K562 (cell line): ENCODE results near the gene CALY. TPM values are rescaled to one million over a fixed set of nuclear protein-coding genes. Genes with fewer than 3 reads are reported as not detected.

ENCODE experiments used
- HCFC1 ChIP-seq: IDR thresholded peaks from 2 replicates; pipeline ENCODE4 v1.6.1; 2012; ENCODE audit warnings: low read depth, low read length, improper control_type of control experiment
- NBN ChIP-seq: fragments of 450-650 bp; IDR thresholded peaks from 2 replicates; pipeline ENCODE4 v1.6.1; 2016; ENCODE audit warnings: low read depth, mild to moderate bottlenecking
- NONO ChIP-seq, 2 experiments: fragments of 200-400 bp in 1 of 2; fragments of 450-650 bp in 1 of 2; formaldehyde crosslinking in 1 of 2; IDR thresholded peaks; 2 replicates each; pipeline ENCODE4 v1.6.1; 2017; ENCODE audit warnings: low read depth in 2 of 2, mild to moderate bottlenecking in 2 of 2, moderate library complexity in 2 of 2, low read length in 1 of 2
- POLR3A ChIP-seq: IDR thresholded peaks from 2 replicates; pipeline ENCODE4 v1.6.1; 2011; ENCODE audit warnings: borderline replicate concordance, mild to moderate bottlenecking, moderate library complexity; ENCODE audit not compliant: insufficient read length, insufficient read depth; ENCODE audit errors: extremely low read depth
- RBM25 ChIP-seq: fragments of 200-400 bp; formaldehyde crosslinking; IDR thresholded peaks from 2 replicates; pipeline ENCODE4 v1.6.1; 2018; ENCODE audit warnings: low read length, low read depth, moderate library complexity; ENCODE audit not compliant: severe bottlenecking
- RNF219 ChIP-seq: fragments of 250-450 bp; sonication (Bioruptor Pico); IDR thresholded peaks from 2 replicates; pipeline ENCODE4 v1.5.0; 2022; ENCODE audit warnings: mild to moderate bottlenecking
- TOE1 ChIP-seq, 2 experiments: fragments of 450-650 bp in 1 of 2; sonication (generic) in 1 of 2; formaldehyde crosslinking in 1 of 2; IDR thresholded peaks; 2 replicates each; pipeline versions ENCODE4 v1.7.1 to v1.8.0; 2016 to 2022; ENCODE audit warnings: borderline replicate concordance in 2 of 2, mild to moderate bottlenecking in 2 of 2, antibody characterized with exemption in 1 of 2, inconsistent platforms in 1 of 2, low read depth in 1 of 2, missing genetic modification reagents in 1 of 2, moderate library complexity in 1 of 2
- ZBTB33 ChIP-seq: sonication (generic); formaldehyde crosslinking; IDR thresholded peaks from 2 replicates; pipeline ENCODE4 v1.8.1; 2023; ENCODE audit warnings: mild to moderate bottlenecking, missing genetic modification reagents
- ZNF583 ChIP-seq: fragments of 250-450 bp; sonication (Bioruptor Pico); IDR thresholded peaks from 2 replicates; pipeline ENCODE4 v1.4.0; 2020
- ZNF76 ChIP-seq: fragments of 250-450 bp; sonication (Bioruptor Pico); IDR thresholded peaks from 2 replicates; pipeline ENCODE4 v1.4.0; 2020; ENCODE audit warnings: mild to moderate bottlenecking, moderate library complexity, borderline replicate concordance
- polyA plus RNA-seq, 8 experiments: library from polyadenylated mRNA; depleted of rRNA in 4 of 8; stranded (reverse) in 5 of 8; unstranded in 3 of 8; fragments of >200 nt; fragmentation: Nextera tagmentation in 2 of 8; fragmentation: Illumina TruSeq in 1 of 8; extraction: Ambion mirVana in 2 of 8; extraction: Trizol in 1 of 8; gene quantifications; 2 replicates each; pipeline versions ENCODE4 v1.2.1 to v1.2.3, GENCODE V29; 2011 to 2014; ENCODE audit warnings: inconsistent platforms in 1 of 8, missing spikeins in 1 of 8
- total RNA-seq, 7 experiments: library from RNA; depleted of rRNA in 6 of 7; stranded (reverse); fragments of >200 nt in 6 of 7; fragmentation: Illumina TruSeq in 2 of 7; extraction: Trizol in 2 of 7; gene quantifications; 2 replicates each; pipeline versions ENCODE4 v1.2.1 to v1.2.3, GENCODE V29; 2011 to 2021; ENCODE audit warnings: low replicate concordance in 1 of 7
- TF ChIP-seq, protein P1 (sequence below): fragments of 250-450 bp; sonication (Bioruptor Pico); IDR thresholded peaks from 2 replicates; pipeline ENCODE4 v1.9.0; 2021; ENCODE audit warnings: mild to moderate bottlenecking
- TF ChIP-seq, protein P2 (sequence below): fragments of 450-650 bp; formaldehyde crosslinking; IDR thresholded peaks from 2 replicates; pipeline ENCODE4 v1.4.0; 2022; ENCODE audit warnings: missing genetic modification characterization

The CALY gene
- total and polyA plus RNA-seq, 9 of the 15 experiments (the other 6 are each of a cell fraction or from before 2014, with no cell fraction given) = not detected

GRCh38 chr10:133344236-133344635 is 7.5 kb upstream of the CALY start (continued):
- TF ChIP-seq ZBTB33 (CRISPR knock-in tag) = no peak
- no peak for TF ChIP-seq RBM25
- TF ChIP-seq, protein P1, sequence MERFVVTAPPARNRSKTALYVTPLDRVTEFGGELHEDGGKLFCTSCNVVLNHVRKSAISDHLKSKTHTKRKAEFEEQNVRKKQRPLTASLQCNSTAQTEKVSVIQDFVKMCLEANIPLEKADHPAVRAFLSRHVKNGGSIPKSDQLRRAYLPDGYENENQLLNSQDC (CRISPR knock-in tag) = no peak
- TF ChIP-seq ZNF583 (CRISPR knock-in tag) = no peak
- no peak for TF ChIP-seq POLR3A
- TF ChIP-seq NONO (IDR thresholded peaks at IDR 0.05; ENCODE audit: low read depth in 2 of 2, low read length in 1 of 2) = no peak
- TF ChIP-seq TOE1 (IDR thresholded peaks at IDR 0.05; ENCODE audit: borderline replicate concordance) = no peak
- TF ChIP-seq TOE1 (CRISPR knock-in tag; IDR thresholded peaks at IDR 0.05; ENCODE audit: borderline replicate concordance, low read depth) = no peak
- TF ChIP-seq ZNF76 (CRISPR knock-in tag) = no peak
- TF ChIP-seq RNF219 (CRISPR knock-in tag) = no peak
- TF ChIP-seq, protein P2, sequence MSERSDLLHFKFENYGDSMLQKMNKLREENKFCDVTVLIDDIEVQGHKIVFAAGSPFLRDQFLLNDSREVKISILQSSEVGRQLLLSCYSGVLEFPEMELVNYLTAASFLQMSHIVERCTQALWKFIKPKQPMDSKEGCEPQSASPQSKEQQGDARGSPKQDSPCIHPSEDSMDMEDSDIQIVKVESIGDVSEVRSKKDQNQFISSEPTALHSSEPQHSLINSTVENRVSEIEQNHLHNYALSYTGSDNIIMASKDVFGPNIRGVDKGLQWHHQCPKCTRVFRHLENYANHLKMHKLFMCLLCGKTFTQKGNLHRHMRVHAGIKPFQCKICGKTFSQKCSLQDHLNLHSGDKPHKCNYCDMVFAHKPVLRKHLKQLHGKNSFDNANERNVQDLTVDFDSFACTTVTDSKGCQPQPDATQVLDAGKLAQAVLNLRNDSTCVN (CRISPR knock-in tag) = no peak
- no peak for TF ChIP-seq HCFC1
- TF ChIP-seq NBN = no peak
